GM12878 (cell line): ENCODE data around the gene COL6A3. TPM values are rescaled to one million over a fixed set of nuclear protein-coding genes. Genes with fewer than 3 reads are reported as not detected.

Source experiments
- ATAC-seq: fragments of 200-7000 bp; cut with Tn5 transposase; 3 replicates; pipeline ENCODE4 v1.9.1; 2020; ENCODE audit warnings: mild to moderate bottlenecking, moderate library complexity
- BruUV-seq: library from RNA; stranded (reverse); fragments of 400-500 nt; replicated peaks from 2 replicates; lab custom pipeline; 2021; lab: Mats Ljungman, UMichigan
- CTCF ChIA-PET: fragments of 300-600 bp; sonication (Branson Sonifier 250); formaldehyde crosslinking; extraction: SDS; loops from one replicate; lab custom pipeline; 2021; ENCODE audit warnings: inconsistent platforms; lab: Yijun Ruan, JAX
- POLR2A ChIA-PET: fragments of 350-600 bp; formaldehyde crosslinking; extraction: SDS; loops from one replicate; lab custom pipeline; 2021; ENCODE audit warnings: inconsistent platforms; lab: Charles Lee
- RAD21 ChIA-PET: fragments of 300-600 bp; sonication (Branson Sonifier 250); formaldehyde crosslinking; loops from one replicate; lab custom pipeline; 2023; ENCODE audit warnings: antibody characterized with exemption; ENCODE audit not compliant: unreplicated experiment; lab: Charles Lee
- SMC1A ChIA-PET: fragments of 300-600 bp; sonication (Branson Sonifier 250); formaldehyde crosslinking; loops from one replicate; lab custom pipeline; 2023; ENCODE audit not compliant: unreplicated experiment, uncharacterized antibody; lab: Charles Lee
- DNase-seq: peaks from one replicate; pipeline ENCODE4 v3.0.0-alpha.2; 2011; ENCODE audit warnings: low read depth, low spot score
- FAIRE-seq: peaks from 3 replicates; lab custom pipeline; 2011; peaks lifted over from hg19 to GRCh38; lab: Jason Lieb, UNC
- H2AFZ ChIP-seq: 2 replicates; pipeline ENCODE4 v1.6.0; 2011; ENCODE audit warnings: low read depth, low read length, control low read depth; ENCODE audit not compliant: control insufficient read depth
- H3K27ac ChIP-seq: 2 replicates; pipeline ENCODE4 v1.5.1; 2011; ENCODE audit warnings: control low read depth; ENCODE audit not compliant: control insufficient read depth, insufficient read depth
- H3K27me3 ChIP-seq, 2 experiments: replicated peaks in 1 of 2; 2 replicates each; pipeline versions ENCODE4 v1.6.0 to v1.6.1; 2011; ENCODE audit warnings: low read length in 1 of 2; ENCODE audit not compliant: control insufficient read depth in 2 of 2, insufficient read depth in 2 of 2
- H3K36me3 ChIP-seq, 2 experiments: 2 replicates each; pipeline ENCODE4 v1.5.1; 2011; ENCODE audit warnings: low read length in 1 of 2; ENCODE audit not compliant: control insufficient read depth in 2 of 2, insufficient read depth in 2 of 2
- H3K4me1 ChIP-seq: 2 replicates; pipeline ENCODE4 v1.6.1; 2011; ENCODE audit warnings: mild to moderate bottlenecking, low read length, moderate library complexity, mixed read lengths; ENCODE audit not compliant: control insufficient read depth, insufficient read depth
- H3K4me2 ChIP-seq: 2 replicates; pipeline ENCODE4 v1.6.0; 2011; ENCODE audit warnings: control low read depth; ENCODE audit not compliant: control insufficient read depth, insufficient read depth
- H3K4me3 ChIP-seq: fragments of 200-600 bp; sonication (generic); 2 replicates; pipeline ENCODE4 v1.5.1; 2016
- H3K79me2 ChIP-seq: 2 replicates; pipeline ENCODE4 v1.6.0; 2011; ENCODE audit warnings: low read length; ENCODE audit not compliant: control insufficient read depth, insufficient read depth
- H3K9ac ChIP-seq: 2 replicates; pipeline ENCODE4 v1.8.0; 2011; ENCODE audit warnings: low read length, control low read depth, mixed read lengths; ENCODE audit not compliant: control insufficient read depth, insufficient read depth
- H3K9me3 ChIP-seq: replicated peaks from 3 replicates; pipeline ENCODE4 v1.5.1; 2011; ENCODE audit warnings: mild to moderate bottlenecking, low read length; ENCODE audit not compliant: control insufficient read depth, insufficient read depth
- H4K20me1 ChIP-seq: 2 replicates; pipeline ENCODE4 v1.6.0; 2011; ENCODE audit not compliant: control insufficient read depth, insufficient read depth
- BRCA1 ChIP-seq: IDR thresholded peaks from 2 replicates; pipeline ENCODE4 v1.6.1; 2011; ENCODE audit warnings: low read depth, low read length, improper control_type of control experiment
- ETV6 ChIP-seq, 2 experiments: fragments of 450-650 bp in 1 of 2; IDR thresholded peaks in 1 of 2; conservative IDR thresholded peaks in 1 of 2; 2 replicates each; pipeline ENCODE4 v1.6.1; 2014; ENCODE audit warnings: antibody characterized with exemption in 1 of 2, borderline replicate concordance in 1 of 2, low read depth in 1 of 2, mild to moderate bottlenecking in 1 of 2, moderate library complexity in 1 of 2
- IRF5 ChIP-seq: fragments of 450-650 bp; IDR thresholded peaks from 2 replicates; pipeline ENCODE4 v1.6.1; 2017; ENCODE audit warnings: borderline replicate concordance
- JUND ChIP-seq: IDR thresholded peaks from 2 replicates; pipeline ENCODE4 v1.6.1; 2012; ENCODE audit warnings: low read depth, mild to moderate bottlenecking, low read length, improper control_type of control experiment, moderate library complexity
- PAX5 ChIP-seq: IDR thresholded peaks from 2 replicates; pipeline ENCODE4 v1.6.1; 2011; ENCODE audit warnings: low read depth, low read length, borderline replicate concordance
- USF2 ChIP-seq: IDR thresholded peaks from 2 replicates; pipeline ENCODE4 v1.6.1; 2011; ENCODE audit warnings: low read depth, low read length, improper control_type of control experiment, borderline replicate concordance
- WGBS: methylation state at CpG from one replicate; pipeline ENCODE4 v1.1.6; 2016; ENCODE audit warnings: low lambda C conversion rate; ENCODE audit not compliant: insufficient replicate concordance, insufficient coverage; ENCODE audit errors: missing lambda C conversion rate; 5-methylcytosine and 5-hydroxymethylcytosine counted together
- in situ Hi-C: fragments of 300-500 bp; cut with MboI; formaldehyde crosslinking; loops from 9 replicates; pipeline ENCODE4 v1.14.3; 2018; ENCODE audit warnings: mixed read lengths
- intact Hi-C: fragments of 100-400 bp; cut with micrococcal nuclease; formaldehyde crosslinking; loops from one replicate; pipeline ENCODE4 v1.14.2; 2022; ENCODE audit not compliant: unreplicated experiment
- polyA plus RNA-seq, 11 experiments: library from polyadenylated mRNA; depleted of rRNA in 4 of 11; unstranded in 6 of 11; stranded (reverse) in 5 of 11; fragments of >200 nt; fragmentation: Nextera tagmentation in 4 of 11; fragmentation: Illumina TruSeq in 1 of 11; extraction: Ambion mirVana in 4 of 11; extraction: Trizol in 1 of 11; gene quantifications; 1 replicate in 1 of 11; 2 replicates in 10 of 11; pipeline versions ENCODE4 v1.2.1 to v1.2.3, GENCODE V29; 2011 to 2016; ENCODE audit warnings: inconsistent platforms in 2 of 11, missing spikeins in 2 of 11, low read depth in 1 of 11
- total RNA-seq, 4 experiments: library from RNA; depleted of rRNA in 3 of 4; stranded (reverse); fragments of >200 nt in 3 of 4; fragmentation: Illumina TruSeq in 1 of 4; extraction: Trizol in 1 of 4; gene quantifications; 2 replicates each; pipeline versions ENCODE4 v1.2.1 to v1.2.3, GENCODE V29; 2013 to 2021

The COL6A3 gene
- total and polyA plus RNA-seq, 10 of the 15 experiments (the other 5 are each of a cell fraction or from before 2014, with no cell fraction given), result 0.01 to 0.51 (median 0.09) TPM; not detected in 4

GRCh38 chr2:237337586-237337985 lies 76.4 kb downstream of the COL6A3 start (continued):
- TF ChIP-seq USF2 (no peak), JUND (no peak), BRCA1 (no peak), IRF5 (no peak)
- TF ChIP-seq, all 136 proteins: peak for 0

DNA sequence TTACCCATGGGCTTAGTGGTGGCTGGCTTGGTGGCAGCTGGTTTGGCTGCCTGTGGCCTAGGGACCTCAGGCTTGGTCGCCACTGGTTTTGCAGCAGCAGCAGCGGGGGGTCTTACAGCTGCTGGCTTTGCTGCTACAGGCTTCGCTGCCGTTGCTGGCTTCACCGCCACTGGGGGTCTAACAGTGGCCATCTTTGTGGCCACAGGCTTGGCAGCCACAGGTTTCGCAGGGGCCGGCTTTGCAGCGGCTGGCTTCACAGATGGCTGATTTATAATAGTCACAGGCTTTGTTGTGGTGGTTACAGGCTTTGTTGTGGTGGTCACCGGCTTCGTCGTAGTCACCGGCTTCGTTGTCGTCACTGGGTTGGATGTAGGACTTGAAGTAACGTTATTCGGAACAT lies 77.8 kb downstream of the COL6A3 start:
- Histone ChIP-seq H3K27me3 (no peaks in the 10 kb centered on the region; a peak in 1 of 4 replicates), H3K9me3 (no peaks in the 10 kb centered on the region), H3K4me2 (no peak overlapping the region), H4K20me1 (no peaks in the 10 kb centered on the region), H3K9ac (no peak overlapping the region), H3K4me3 (no peak overlapping the region), H3K27ac (no peak overlapping the region), H3K4me1 (no peaks in the 10 kb centered on the region), H3K79me2 (no peaks in the 10 kb centered on the region), H2AFZ (no peak overlapping the region), H3K36me3 (no peaks in the 10 kb centered on the region)
- WGBS, result 63% methylated on average over 16 of the region's 16 CpGs
- FAIRE-seq (no peak), ATAC-seq (peak; percentile 67), DNase-seq (no peak)
- POLR2A ChIA-PET, result no interaction called here
- in situ Hi-C loops (no loop called here), intact Hi-C loops (no loop called here)
- no TSS peak for BruUV-seq
- SMC1A ChIA-PET, result no interaction called here
- CTCF ChIA-PET, result interaction anchor here (0.8 kb wide), 1 partner anchor 177 kb away, joined by 3 read pairs; no protein-coding TSS in a partner anchor
- TF ChIP-seq ETV6 (conservative IDR thresholded peaks at IDR 0.05 in 1 of 2, IDR thresholded peaks at IDR 0.05 in 1 of 2; ENCODE audit: borderline replicate concordance in 1 of 2, low read depth in 1 of 2), result no peak
- TF ChIP-seq PAX5, result peak; percentile 25; the same call in 1 of the 2 replicates
- RAD21 ChIA-PET, result no interaction called here
